Type B pancreatic cell (in vitro differentiated cells): ENCODE data around the gene ELF3. TPM values are rescaled to one million over a fixed set of nuclear protein-coding genes. Genes with fewer than 3 reads are reported as not detected.

Experiments
- DNase-seq: peaks from one replicate; pipeline ENCODE4 v3.0.0; 2021; ENCODE audit warnings: mixed read lengths; ENCODE audit not compliant: unreplicated experiment; ENCODE audit errors: extremely low spot score
- H3K27ac Mint-ChIP-seq: 2 replicates; pipeline ENCODE4 v1.8.0; 2021; ENCODE audit warnings: mild to moderate bottlenecking, mixed read lengths
- H3K27me3 Mint-ChIP-seq: 2 replicates; pipeline ENCODE4 v1.8.0; 2021; ENCODE audit warnings: mixed read lengths
- H3K36me3 Mint-ChIP-seq: 2 replicates; pipeline ENCODE4 v1.8.0; 2021; ENCODE audit warnings: mixed read lengths
- H3K4me1 Mint-ChIP-seq: one replicate; pipeline ENCODE4 v1.8.0; 2021; ENCODE audit warnings: mixed read lengths; ENCODE audit not compliant: unreplicated experiment
- H3K4me3 Mint-ChIP-seq: 2 replicates; pipeline ENCODE4 v1.8.0; 2021; ENCODE audit warnings: mild to moderate bottlenecking, mixed read lengths
- H3K9me3 Mint-ChIP-seq: 2 replicates; pipeline ENCODE4 v1.8.0; 2021; ENCODE audit warnings: mixed read lengths
- total RNA-seq: library from RNA; stranded (reverse); gene quantifications from 2 replicates; pipeline ENCODE4 v1.2.1, GENCODE V29; 2021; ENCODE audit warnings: low replicate concordance
- TF ChIP-seq, protein P1 (sequence below): fragments of 200-600 bp; sonication (generic); conservative IDR thresholded peaks from 2 replicates; pipeline ENCODE4 v1.5.0; 2021; ENCODE audit warnings: antibody characterized with exemption, mild to moderate bottlenecking

ELF3 gene
- total RNA-seq, 1 donor from 2014 or later = 237 TPM

DNA sequence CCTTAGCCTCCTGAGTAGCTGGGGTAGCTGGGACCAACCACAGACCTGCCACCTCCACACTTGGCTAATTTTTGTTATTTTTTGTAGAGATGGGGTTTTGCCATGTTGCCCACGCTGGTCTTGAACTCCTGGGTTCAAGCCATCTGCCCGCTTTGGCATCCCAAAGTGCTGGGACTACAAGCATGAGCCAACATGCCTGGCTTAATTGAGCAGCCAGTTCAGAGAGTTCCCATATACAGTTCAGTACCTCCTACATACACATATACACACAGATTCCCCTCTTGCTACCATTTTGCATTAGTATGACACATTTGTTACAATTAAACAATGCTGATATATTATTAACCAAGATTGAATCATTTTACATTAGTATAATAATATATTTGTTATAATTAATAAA lies 25.0 kb upstream of the ELF3 start:
- H3K4me3 Mint-ChIP-seq = peak overlapping the region; percentile 44
- peaks cover 12% of the 10 kb centered on the region for H3K36me3 Mint-ChIP-seq
- no peaks in the 10 kb centered on the region for H3K9me3 Mint-ChIP-seq
- TF ChIP-seq, protein P1, sequence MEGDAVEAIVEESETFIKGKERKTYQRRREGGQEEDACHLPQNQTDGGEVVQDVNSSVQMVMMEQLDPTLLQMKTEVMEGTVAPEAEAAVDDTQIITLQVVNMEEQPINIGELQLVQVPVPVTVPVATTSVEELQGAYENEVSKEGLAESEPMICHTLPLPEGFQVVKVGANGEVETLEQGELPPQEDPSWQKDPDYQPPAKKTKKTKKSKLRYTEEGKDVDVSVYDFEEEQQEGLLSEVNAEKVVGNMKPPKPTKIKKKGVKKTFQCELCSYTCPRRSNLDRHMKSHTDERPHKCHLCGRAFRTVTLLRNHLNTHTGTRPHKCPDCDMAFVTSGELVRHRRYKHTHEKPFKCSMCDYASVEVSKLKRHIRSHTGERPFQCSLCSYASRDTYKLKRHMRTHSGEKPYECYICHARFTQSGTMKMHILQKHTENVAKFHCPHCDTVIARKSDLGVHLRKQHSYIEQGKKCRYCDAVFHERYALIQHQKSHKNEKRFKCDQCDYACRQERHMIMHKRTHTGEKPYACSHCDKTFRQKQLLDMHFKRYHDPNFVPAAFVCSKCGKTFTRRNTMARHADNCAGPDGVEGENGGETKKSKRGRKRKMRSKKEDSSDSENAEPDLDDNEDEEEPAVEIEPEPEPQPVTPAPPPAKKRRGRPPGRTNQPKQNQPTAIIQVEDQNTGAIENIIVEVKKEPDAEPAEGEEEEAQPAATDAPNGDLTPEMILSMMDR = no peak
- H3K27me3 Mint-ChIP-seq = no peaks in the 10 kb centered on the region
- no peak overlapping the region for H3K27ac Mint-ChIP-seq
- H3K4me1 Mint-ChIP-seq = peaks cover 23% of the 10 kb centered on the region
- DNase-seq = no peak

DNA sequence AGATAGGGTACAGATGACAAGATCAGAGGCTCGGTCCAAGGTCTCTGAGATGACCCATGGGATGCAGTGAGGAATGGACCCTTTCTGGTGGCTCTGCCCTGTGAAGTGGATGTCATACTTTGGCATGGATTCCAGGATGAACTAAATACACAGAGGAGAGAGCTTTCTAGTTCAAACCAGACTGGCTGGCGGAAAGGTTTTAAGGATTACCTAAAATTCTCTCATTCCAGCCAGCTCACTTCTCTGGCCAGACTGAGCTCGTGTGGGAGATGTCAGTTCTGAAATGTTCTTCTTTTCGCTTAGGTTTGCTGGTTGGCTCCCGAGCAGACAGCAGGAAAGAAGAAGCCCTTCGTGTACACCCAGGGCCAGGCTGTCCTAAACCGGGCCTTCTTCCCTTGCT lies 21.8 kb upstream of the ELF3 start:
- Mint-ChIP-seq H3K9me3 (no peaks in the 10 kb centered on the region), H3K27me3 (no peaks in the 10 kb centered on the region), H3K4me1 (peaks cover 15% of the 10 kb centered on the region), H3K36me3 (peaks cover 29% of the 10 kb centered on the region), H3K4me3 (no peak overlapping the region), H3K27ac (no peak overlapping the region)
- DNase-seq = no peak
- TF ChIP-seq, protein P1 = no peak

DNA sequence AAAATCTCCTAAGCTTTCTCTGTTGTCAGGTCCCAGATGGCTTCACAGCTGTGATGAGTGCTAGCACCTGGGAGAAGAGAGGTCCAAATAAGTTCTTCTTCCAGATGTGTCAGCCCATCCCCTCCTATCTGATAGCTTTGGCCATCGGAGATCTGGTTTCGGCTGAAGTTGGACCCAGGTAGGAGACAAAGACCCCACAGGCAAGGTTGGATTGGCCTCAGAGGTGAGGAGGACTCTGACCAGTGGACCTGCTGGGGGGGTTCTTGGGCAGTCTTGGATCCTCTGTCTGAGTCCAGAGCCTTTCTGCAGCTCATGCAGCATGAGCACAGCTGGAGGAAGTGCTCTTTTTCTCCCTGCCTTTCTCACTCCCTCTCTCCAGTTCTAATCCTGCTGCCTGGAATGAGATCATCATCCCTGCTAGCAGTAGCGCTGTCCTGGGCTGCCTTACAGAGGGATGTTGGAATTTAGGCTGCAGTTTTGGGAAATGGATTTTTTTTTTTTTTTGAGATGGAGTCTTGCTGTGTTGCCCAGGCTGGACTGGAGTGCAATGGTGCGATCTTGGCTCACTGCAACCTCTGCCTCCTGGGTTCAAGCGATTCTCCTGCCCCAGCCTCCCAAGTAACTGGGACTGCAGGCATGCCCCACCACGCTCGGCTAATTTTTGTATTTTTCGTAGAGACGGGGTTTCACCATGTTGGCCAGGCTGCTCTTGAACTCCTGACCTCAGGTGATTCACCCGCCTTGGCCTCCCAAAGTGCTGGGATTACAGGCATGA lies 20.8 kb upstream of the ELF3 start:
- Mint-ChIP-seq H3K4me3 (no peak overlapping the region), H3K4me1 (peaks cover 9% of the 10 kb centered on the region), H3K27ac (no peak overlapping the region), H3K27me3 (no peaks in the 10 kb centered on the region), H3K9me3 (no peaks in the 10 kb centered on the region), H3K36me3 (peaks cover 38% of the 10 kb centered on the region)
- TF ChIP-seq, protein P1 = no peak
- no peak for DNase-seq

DNA sequence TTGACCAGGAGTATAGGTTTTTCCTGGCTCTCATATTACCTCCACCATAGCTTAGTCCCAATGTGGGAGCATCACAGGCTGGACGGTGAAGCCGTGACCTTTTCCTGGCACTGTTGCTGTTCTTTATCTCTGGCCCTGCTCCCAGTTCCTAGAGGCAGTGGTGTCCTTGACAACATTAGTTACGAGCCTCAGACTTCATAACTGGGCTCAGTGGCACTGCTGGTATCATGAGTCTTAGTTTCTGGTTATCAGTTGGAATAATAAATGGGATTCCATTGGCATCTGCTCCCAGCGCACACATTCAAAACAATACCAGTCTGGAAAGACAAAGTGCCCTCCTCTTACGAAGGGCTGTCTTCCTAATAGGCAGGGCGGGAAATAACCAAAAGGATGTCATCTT lies 20.0 kb upstream of the ELF3 start:
- Mint-ChIP-seq H3K4me1 (peaks cover 6% of the 10 kb centered on the region), H3K4me3 (no peak overlapping the region), H3K27me3 (no peaks in the 10 kb centered on the region), H3K27ac (no peak overlapping the region), H3K9me3 (no peaks in the 10 kb centered on the region), H3K36me3 (peaks cover 38% of the 10 kb centered on the region)
- DNase-seq = no peak
- TF ChIP-seq, protein P1 = no peak

DNA sequence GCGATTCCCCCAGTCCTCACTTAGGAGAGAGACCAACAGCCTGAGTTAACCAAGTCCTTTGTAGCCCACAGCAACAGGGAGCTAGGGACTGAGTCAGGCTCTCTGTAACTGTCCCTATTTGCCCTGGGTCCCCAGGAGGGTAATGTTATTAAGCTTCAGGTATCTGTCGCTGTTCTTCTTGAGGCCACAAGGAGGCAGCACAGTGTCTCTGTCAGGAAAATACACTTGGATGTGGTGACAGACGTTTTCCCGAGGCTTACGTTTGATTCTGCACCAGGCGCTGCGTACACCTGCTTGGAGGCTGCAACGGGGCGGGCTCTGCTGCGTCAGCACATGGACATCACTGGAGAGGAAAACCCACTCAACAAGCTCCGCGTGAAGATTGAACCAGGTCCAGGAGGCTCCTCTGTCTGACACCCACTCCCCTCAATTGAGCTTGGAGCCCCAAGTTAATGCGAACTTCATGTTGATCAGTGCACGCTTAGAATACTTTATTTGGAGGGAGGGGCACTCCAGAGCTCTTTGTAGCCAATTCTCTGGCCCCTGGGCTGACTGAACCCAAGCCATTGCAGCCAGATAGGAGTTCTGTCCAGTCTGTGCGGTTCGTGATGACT lies 10.7 kb upstream of the ELF3 start:
- peaks cover 10% of the 10 kb centered on the region for H3K4me1 Mint-ChIP-seq
- H3K27me3 Mint-ChIP-seq = no peaks in the 10 kb centered on the region
- peak overlapping the region; percentile 72 for H3K27ac Mint-ChIP-seq
- peaks cover 40% of the 10 kb centered on the region for H3K36me3 Mint-ChIP-seq
- TF ChIP-seq, protein P1 = peak; percentile 83
- no peak for DNase-seq
- no peaks in the 10 kb centered on the region for H3K9me3 Mint-ChIP-seq
- peak overlapping the region; percentile 34 for H3K4me3 Mint-ChIP-seq
